ENCODE results near the gene CTCFL.
"Not testable (repeated sequence)": the region's sequence is repeated elsewhere in the genome, so short reads cannot be mapped to it uniquely, and the experiment has no call there.

CTCFL gene

DNA sequence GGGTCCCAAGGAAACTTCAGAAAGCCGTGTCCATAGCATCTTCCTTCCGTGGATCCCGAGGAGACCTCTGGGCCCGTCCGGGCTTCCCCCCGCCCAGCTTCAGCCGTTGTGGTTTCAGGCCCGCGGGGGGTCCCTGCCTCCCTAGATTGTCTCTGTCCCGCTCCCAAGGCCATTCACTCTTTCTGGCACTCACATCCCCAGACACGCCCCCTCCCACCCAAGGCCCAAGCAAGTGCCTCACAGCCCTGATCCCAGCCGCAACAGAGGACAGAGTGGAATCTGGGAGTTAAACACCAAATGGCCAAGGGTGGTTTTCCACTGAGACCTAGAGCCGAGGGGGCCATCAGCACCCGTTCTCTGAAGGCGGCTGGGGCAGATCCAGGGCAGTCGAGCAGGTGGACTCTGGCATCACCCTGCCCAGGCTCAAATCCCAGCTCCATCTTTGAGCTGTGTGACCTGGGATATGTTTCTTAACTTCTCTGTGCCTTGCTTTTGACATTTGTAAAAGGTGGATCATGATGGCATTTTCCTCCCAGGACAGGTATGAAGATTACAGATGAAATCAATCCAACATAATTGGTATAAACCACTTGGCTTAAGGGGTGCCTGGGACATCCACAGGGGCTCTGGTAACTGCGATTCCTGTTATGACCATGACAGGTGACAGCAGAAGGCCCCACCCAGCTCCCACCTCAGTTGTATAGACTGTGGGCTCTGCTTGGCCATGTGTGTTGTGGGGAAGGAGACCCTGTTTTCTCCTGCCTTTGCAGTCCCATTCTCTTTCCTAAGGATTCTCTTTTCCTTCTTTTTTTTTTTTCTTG, 48.1 kb downstream of the CTCFL start:
- DNase-seq = no peak

DNA sequence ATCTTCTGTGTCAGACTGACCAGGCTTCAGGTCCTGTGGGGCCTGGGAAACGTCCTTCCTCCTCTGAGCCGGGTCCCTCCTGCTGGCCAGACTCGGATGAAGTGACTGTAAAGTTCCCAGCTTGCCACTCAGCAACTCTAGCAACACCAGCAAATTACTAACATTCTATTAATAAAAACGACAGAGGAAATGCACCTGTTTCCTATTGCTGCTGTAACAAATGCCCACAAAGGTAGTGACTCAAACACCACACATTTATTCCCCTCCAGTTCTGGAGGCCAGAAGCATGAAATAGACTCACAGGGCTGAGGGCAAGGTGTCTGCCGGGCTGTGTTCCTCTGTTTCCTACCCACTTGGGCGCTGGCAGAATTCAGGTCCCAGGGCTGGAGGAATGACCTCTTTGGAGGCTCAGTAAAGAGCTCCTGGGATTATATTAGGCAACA, 48.8 kb downstream of the CTCFL start:
- no peak for DNase-seq

DNA sequence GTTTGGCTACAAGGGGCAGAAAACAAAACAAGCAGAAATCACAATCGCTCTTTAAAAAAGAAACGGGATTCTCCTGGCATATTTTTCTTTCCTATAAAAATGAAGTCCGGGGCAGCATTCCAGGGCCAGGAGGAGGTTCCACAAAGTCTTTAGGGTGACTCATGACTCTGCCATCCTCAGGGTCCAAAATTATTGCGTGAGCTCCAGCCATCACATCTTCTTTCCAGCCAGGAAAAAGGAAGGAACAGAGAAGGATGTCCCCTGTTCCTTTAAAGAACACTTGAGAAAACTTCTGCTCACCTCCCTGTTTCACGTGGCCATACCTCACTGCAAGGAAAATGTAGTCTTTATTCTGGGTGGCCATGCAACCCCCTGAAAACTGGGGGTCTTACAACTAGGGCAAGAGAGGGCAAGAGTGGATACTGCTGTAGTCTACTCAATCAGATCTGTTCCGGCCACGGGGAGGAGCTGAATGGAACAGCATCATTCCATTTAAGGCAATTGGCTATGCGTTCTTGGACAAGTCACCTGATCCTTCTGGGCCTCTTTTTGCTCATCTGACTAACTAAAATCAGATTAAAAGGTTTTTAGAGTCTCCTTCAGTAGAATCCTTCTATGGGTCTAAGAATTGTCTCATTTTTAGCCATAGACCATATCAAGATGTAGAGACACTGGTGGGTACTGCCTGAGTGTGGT, 49.4 kb downstream of the CTCFL start:
- DNase-seq = no peak

DNA sequence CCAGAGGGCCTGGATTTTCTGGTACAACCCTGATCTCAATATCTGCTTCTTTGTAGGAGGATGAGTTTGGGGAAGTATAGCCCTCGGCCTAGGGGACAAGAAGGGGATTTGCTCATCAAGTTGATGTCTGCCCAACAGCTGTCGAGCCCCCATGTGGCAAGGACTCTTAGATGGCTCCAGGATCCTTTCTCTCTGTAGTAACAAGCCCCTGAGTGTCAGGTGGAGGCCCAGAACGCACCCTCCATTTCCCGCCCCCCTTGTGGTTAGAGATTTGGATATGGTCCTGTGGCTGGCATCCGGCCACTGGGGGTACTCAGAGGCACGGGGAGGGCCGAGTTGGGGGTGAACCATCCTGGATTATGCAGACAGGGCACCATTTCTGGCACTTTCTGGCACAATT, 50.1 kb downstream of the CTCFL start:
- no peak for DNase-seq

DNA sequence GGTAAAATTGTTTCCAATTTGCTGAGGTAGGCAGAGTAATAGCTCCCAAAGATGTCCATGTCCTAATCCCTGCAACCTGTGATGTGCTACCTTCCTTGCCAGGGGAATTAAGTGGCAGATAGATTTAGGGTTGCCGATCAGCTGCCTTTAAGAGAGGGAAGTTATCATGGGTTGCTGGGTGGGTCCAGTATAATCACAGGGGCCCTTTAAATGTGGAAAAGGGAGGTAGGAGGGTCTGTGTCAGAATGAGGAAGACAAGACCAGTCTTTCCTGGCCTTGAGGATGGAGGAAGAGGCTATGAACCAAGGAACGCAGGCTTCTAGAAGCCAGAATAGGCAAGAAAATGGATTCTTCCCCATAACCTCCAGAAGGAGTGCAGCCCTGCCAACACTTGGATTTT, 50.7 kb downstream of the CTCFL start:
- no peak for DNase-seq

DNA sequence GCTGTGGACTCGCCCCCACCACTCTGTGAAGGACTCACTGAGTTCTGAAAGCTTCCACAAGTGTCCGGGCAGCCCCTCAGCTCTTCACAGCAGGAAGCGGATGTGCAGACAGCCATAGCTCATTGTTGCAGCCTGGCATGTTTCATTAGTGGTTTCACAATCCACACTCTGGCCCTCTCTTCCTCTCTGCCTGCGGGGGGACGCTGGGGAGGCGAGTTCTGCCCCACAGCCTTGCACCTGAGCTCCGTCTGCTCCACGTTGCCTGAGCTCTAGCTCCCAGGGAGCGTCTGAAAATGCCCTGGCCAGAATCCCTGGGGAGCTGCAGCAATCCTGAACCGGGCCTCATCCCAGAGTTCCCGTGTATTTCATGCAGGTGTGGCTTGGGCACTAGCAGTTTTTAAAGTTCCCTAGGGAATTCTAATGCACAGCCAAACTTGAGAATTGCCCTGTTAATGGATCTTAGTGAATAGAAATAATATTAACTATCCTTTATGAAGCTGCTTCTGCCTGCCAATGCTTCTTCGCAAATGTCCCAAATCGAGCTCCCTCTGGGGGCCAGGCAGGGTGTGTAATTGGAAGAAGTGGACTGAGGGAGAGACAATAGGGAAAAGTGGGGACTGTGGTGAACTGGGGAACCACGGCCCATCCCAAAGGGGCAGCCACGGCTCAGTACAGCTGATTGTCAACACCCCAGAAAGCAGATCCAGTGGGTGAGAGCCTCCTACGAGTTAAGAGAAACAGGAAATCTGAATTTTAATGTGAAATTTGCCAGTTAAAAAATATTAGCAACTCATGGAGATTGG, 51.5 kb downstream of the CTCFL start:
- DNase-seq = peak; percentile 74

DNA sequence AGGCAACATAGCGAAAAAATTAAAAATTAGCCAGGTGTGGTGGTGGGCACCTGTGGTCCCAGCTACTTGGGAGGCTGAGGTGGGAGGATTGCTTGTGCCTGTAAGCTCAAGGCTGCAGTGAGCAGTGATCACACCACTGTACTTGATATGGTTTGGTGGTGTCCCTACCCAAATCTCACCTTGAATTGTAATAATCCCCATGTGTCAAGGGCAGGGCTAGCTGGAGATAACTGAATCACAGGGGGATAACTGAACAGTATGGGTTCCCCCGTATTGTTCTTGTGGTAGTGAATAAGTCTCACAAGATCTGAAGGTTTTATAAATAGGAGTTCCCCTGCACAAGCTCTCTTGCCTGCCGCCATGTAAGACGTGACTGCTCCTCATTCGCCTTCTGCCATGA, 52.5 kb downstream of the CTCFL start:
- not testable (repeated sequence) for DNase-seq

DNA sequence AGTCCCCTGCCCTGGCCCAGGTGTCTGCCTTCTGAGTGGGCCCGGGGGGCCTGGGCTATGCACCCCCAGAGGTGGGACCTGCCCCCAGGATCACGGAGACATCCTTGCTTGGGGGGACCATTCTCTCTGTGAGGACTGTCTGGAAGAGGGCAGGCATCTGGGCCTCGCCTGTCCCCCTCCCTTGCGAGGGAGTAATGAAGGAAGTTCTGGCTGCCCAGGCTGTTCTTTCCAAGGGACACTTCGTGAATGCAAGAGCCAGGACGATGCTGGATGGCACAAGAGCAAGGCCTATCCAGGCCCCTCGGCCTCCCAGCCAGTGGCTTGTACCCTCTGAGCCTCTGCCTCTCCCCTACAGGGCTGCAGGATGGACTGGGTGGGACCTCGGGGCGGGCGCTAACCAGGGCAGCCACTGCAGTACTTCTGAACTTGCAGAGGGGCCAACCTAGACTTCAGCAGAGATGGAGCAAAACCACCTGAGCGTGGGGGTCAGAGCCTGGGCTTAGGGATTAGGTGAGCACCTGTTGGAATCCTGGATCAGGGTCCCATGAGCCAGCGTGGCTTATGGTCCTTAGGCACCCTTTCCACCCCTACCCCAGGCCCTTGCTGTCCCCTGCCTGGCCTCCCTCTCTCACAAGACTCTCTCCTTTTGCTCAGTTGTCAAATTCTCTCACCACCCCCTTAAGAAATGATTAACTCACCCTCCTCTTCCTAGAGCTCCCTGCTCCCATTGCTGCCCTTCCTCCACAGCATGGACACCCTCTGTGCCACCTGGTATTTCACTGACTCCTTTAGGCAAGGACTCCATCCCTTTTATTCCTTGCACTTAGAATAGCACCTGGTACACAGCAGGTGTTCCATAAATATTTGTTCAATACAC, 53.2 kb downstream of the CTCFL start:
- no peak for DNase-seq

DNA sequence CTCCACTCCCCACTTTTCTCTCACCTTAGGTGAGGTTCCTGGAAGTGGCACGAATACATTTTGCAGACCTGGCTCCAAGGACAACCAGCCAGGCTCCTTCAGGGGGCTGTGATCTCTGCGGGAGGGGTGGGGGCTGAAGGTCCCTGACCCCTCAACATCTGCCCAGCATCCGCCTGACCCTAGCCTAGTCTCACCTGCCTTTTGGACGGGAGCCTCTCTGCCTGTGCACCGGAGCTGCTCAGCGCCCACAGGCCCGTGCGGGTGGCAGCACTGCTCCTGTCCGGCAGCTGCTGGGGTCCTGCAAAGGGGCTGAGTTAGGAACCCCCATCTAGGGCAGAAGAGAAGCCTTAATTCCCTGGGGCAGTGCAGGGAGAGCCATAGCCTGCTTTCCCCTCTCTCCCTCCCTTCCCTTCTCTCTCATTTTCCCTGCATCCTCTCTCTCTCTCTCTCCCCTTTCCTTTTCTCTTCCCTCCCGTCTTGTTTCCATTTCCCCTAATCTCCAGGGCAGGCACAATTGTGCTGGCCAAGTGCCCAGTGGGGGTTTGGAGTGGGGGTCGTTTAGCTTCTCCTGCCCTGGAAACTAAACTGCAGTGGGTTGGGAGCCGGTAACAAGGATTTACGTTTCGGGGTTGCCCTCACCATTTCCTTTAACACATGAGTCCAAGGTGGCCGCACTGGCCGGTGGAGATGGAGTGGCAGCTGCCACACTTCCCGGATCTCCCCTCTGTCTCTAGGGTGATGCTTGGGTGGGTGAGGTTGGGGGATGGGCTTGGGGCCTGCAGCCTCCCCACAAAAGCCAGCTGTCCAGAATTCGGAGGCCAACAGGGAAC, 54.1 kb downstream of the CTCFL start:
- no peak for DNase-seq

DNA sequence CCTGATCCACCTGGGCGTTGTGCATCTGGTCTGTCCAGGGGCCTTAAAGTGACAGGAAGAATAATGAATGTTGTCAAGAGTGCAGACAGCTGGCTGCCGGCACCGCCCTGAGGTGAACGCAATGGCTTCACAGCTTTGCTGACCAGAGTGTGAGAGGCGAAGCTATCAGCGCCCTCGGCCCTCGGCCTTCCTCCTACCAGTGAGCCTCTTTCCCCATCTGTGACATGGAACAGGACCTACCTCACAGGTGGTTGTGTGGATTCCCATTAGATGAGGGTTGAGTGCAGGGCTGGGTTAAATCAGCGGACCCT, 54.8 kb downstream of the CTCFL start:
- no peak for DNase-seq

DNA sequence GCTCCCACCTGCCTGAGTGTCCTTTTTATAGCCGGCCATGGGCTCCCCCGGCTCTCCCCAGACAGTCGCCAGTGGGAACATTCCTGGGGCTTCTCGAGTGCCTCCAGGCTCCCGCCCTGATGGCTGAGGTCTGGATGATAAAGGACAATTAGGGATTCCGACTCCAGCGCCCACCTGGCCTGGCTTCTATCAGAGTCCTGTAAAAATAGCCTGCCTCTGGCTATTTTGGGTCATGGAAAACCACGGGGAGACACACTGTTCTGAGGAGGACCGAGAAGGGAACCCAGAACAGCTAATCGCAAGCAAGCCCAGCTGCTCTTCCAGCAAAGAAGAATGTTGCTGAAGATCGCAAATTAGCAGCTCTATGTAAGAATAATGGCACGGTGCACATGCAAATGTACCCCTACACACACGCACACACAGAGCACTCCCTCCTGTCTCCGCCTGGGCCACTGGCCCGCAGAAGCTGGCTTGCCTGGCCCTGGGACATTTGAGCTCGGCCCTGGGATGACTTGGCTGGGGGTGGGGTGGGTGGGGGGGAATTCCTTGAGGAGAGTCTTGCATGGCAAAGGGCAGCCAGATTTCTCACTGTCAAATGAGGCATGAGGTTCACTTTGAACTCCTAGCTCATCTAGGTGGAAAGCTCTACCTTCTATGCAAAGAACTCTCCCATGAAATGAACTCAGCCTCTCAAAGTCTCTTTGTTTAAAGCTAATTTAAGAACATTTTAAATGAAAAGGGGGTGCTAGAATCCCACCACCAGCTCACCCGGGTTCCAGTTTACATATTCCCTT, 55.3 kb downstream of the CTCFL start:
- no peak for DNase-seq

DNA sequence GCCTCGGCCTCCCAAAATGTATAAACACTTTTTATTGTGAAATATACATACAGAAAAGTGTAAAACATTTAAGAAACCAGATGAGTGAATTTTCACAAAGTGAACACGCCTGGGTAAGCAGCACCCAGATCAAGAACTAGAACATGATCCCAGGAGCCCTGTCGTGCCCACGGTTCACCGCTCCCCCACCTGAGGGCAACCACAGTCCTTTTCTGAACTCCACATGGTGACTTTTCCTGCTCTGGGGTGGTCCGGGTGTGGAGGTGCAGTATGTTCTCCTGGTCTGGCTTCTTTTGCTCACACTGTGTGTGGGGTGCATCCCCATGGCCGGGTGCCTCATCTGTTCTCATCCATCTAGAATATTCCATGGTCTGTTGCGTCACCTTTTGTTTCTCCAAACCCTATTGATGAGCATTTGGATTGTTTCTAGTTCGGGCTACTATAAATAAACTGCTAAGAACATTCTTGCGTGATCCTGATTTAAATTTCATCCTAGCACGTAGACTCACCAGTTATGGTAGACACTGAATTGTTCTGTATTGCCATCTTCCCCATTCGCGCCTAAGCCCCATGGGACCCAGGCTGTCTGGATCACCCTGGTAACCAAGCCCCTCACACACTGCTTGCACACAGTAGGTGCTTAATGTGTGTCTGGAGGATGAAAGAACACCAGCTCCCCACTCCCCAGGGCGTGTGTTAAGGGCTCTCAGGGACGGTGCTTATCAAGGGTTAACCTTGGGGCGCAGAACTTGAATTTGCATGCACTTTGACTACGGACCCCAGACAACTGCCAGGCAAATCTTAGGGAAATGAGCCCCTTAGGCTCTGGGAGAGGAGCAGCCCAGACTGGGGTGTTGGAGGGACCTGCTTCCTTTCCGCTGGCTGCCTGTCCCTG, 56.2 kb downstream of the CTCFL start:
- DNase-seq = no peak

DNA sequence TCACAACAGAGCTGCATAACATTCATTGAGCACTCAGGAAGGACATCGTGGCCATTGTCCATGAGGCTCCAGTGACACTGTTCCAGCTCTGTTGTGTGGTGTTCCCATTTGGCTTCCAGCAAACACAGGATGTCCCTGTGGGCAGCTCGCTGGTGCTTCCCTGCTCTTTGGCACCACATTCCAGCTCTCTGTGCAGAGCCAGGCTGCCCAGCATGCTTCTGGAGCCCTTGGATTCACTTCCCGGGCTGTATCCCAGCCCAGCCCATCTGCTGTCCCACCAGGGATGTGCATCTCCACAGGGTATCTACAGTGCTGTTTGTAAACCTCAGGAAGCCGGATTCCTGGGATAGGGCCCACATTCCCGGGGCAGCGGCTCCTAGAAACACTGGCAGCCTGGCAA, 57.2 kb downstream of the CTCFL start:
- no peak for DNase-seq

DNA sequence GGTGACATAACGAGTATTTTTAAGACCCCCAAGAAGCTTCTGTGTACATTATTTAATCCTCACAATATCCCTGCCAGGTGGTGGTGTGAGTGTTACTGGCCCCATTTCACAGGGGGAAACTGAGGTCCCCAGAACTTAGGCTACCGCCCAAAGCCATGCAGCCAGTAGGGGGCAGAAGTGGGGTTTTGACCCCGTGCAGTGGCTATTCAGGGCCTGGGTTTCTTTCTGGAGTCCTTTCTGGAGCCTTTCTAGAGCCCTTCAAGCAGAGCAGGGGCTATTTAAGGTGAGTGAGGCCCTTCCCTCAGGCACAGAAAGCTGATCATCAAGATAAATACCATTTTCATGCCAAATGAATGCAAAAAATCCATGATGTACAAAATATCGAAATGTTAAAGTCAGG, 59.0 kb downstream of the CTCFL start:
- no peak for DNase-seq

DNA sequence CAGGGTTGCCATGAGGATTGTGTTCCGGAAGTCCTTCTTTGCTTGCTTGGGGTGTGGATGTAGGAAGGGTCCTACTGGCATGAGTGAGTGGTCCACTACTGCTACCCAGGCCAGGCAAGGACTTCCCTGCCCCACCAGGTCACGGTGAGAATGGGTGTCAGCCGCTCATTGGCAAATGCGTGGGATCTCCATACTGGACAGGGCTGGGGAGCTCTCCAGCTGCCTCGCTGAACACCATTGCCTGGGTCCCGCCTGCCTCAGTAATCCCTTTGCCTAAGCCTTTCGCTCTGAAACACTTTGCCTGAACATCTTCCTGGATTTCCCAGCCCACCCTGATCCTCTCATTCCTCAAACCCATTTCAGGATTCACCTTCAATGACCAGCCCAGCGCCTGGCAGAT, 59.5 kb downstream of the CTCFL start:
- DNase-seq = no peak

DNA sequence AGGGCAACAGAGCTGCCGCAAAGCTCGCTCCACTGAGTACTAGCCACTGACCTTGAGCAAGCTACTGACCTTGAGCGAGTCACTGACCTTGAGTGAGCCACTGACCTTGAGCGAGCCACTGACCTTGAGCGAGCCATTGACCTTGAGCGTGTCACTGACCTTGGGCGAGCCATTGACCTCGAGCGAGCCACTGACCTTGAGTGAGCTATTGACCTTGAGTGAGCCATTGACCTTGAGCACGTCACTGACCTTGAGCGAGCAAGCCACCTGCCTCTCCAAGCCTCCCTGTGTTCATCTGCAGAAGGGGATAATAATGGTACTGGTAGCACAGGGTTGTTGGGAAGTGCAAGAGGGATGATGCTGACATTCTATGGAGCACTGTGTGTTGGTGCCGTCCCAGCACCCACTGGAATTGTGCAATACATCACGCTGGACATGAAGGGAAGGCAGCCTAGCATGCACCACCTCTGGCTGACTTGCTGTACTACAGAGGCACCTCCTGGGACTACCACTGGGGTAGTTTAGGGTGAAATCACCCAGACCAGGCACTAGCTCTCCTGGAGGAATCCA, 60.2 kb downstream of the CTCFL start:
- DNase-seq = no peak

DNA sequence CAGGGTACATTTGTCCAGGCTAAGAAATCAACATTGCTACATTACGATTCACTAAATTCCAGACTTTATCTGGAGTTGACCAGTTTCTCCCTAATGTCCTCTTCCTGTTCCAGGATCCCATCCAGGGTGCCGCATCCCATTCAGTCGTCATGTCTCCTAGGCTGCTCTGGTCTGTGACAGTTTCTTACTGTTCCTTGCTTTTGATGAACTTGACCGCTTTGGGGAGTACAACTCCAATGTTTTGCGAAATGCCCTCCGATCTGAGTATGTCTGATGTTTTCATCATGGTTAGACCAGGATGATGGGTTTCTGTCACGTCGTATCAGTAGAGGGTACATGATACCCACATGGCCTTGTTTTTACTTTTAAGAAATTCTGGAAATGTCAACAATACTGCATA, 62.2 kb downstream of the CTCFL start:
- no peak for DNase-seq

DNA sequence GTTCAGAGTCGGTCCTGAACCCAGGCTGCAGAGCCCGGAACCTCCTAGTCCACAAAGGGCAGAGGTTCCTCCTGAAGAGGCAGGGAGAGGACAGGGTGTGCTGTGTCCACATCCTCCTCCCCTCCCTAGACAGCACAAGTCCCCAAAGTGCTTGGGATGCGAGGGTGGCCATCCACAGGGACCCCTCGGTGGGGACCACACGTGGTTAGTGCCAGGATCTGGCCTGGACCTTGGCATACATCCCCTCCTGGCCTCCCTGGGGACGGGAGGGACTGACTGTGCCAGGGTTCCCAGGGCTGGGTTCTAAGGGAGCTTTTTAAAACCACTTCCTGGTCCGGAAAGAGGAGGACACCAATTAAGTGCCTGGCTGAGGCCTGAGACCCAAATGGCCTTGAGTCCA, 63.2 kb downstream of the CTCFL start:
- no peak for DNase-seq

DNA sequence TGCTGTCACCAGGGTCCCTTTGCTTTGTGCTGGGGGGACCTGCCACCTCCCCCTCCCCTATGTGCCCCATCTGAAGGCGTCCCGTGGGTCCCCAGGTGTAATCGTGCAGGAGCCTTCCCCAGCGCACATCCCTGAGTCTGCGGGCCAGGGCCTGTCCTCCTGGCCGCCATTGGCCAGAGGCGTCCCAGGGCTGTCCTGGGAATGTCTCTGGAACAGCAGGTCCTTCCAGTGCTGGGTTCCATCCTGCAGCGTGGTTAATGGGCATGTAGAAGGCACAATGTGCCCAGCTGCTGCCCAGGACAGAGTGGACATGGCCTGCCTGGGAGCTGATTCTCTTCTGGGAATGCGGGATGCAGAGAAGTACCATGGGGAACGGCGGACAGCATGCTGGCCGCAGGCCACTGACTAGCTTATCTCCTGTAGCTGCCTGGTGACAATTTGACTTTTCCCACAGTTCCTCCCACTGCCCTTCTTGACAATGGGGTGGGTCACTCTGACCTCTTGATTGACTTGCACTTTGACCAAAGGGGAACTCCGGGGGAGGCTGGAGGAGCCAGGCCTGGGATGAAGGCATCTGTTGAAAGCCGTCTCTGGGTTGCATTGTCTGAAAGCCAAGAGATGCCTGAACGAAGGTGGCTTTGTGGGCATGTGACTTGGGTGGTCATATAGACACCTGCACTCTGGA, 64.0 kb downstream of the CTCFL start:
- DNase-seq = no peak

Data from NCI-H2107 (cell line).